ENCODE results near the gene TMPRSS6. TPM values are rescaled to one million over a fixed set of nuclear protein-coding genes. Genes with fewer than 3 reads are reported as not detected.

TMPRSS6 gene
- total and polyA plus RNA-seq, 2 of the 13 experiments (the other 11 are each of a cell fraction or from before 2014, with no cell fraction given): 4.2 to 4.8 TPM

DNA sequence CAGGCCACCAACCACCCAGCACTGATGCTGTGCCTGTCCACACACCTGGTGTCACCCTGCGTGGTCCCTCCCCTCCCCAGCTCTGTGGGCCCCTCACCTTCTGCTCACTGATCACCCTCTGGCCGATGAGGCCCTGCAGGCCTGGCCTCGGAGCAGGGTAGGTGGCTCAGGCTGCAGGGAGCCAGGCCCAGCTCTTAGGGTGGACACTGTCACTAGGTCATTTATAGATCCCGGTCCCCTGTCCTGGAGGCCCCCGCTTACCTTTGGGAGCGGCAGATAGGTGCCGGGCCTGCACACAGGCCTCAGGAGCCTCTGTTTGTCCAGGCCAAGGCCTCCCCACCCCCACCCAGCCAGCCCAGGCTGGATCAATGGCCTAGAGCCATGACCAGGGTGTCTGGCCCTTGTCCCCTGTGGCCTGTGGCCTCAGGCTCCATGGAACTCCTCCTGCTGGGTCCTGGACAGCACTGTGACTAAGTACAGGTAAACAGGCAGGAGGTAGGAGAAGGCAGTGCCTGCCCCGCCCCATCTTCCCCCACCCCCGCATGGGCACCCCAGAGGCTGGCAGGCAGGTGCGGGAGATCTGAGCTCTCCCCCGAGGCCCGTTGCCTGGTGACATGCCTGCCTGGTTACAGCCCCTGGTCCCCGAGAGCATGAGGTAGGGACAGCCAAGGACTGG is at the start of gene TMPRSS6 (continued):
- TF ChIP-seq NFAT5 (CRISPR knock-in tag; IDR thresholded peaks at IDR 0.05) (0 out of 2 replicates have a peak, but pooled peaks have one; percentile 13), ZNF30 (CRISPR knock-in tag; IDR thresholded peaks at IDR 0.05) (no peak), SP2 (CRISPR knock-in tag; IDR thresholded peaks at IDR 0.05) (no peak), AKAP8 (CRISPR knock-in tag; IDR thresholded peaks at IDR 0.05) (no peak; the same call in 1 of the 2 replicates), RBM39 (IDR thresholded peaks at IDR 0.05; ENCODE audit: low read depth, low read length, poor library complexity, severe bottlenecking) (no peak), AHR (CRISPR knock-in tag; IDR thresholded peaks at IDR 0.05) (no peak), SKI (IDR thresholded peaks at IDR 0.05; ENCODE audit: partially characterized antibody) (peak; percentile 85), MLLT10 (CRISPR knock-in tag; IDR thresholded peaks at IDR 0.05) (no peak), SNRNP70 (IDR thresholded peaks at IDR 0.05; ENCODE audit: low read depth, low read length) (no peak), NR0B2 (CRISPR knock-in tag; IDR thresholded peaks at IDR 0.05) (no peak; the same call in 1 of the 2 replicates), ZKSCAN8 (CRISPR knock-in tag; IDR thresholded peaks at IDR 0.05; ENCODE audit: borderline replicate concordance) (0 out of 2 replicates have a peak, but pooled peaks have one; percentile 43), ZBTB37 (CRISPR knock-in tag; IDR thresholded peaks at IDR 0.05) (peak; percentile 83; the same call in 1 of the 2 replicates), ZNF883 (CRISPR knock-in tag; IDR thresholded peaks at IDR 0.05; ENCODE audit: not compliant biosample characterization) (peak; percentile 42), ISL2 (CRISPR knock-in tag; IDR thresholded peaks at IDR 0.05) (no peak), ZNF749 (CRISPR knock-in tag; IDR thresholded peaks at IDR 0.05; ENCODE audit: borderline replicate concordance) (no peak)
- TF ChIP-seq, protein P1, sequence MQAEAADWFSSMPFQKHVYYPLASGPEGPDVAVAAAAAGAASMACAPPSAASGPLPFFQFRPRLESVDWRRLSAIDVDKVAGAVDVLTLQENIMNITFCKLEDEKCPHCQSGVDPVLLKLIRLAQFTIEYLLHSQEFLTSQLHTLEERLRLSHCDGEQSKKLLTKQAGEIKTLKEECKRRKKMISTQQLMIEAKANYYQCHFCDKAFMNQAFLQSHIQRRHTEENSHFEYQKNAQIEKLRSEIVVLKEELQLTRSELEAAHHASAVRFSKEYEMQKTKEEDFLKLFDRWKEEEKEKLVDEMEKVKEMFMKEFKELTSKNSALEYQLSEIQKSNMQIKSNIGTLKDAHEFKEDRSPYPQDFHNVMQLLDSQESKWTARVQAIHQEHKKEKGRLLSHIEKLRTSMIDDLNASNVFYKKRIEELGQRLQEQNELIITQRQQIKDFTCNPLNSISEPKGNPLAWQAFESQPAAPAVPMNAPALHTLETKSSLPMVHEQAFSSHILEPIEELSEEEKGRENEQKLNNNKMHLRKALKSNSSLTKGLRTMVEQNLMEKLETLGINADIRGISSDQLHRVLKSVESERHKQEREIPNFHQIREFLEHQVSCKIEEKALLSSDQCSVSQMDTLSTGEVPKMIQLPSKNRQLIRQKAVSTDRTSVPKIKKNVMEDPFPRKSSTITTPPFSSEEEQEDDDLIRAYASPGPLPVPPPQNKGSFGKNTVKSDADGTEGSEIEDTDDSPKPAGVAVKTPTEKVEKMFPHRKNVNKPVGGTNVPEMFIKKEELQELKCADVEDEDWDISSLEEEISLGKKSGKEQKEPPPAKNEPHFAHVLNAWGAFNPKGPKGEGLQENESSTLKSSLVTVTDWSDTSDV (CRISPR knock-in tag; IDR thresholded peaks at IDR 0.05): no peak
- TF ChIP-seq, protein P2, sequence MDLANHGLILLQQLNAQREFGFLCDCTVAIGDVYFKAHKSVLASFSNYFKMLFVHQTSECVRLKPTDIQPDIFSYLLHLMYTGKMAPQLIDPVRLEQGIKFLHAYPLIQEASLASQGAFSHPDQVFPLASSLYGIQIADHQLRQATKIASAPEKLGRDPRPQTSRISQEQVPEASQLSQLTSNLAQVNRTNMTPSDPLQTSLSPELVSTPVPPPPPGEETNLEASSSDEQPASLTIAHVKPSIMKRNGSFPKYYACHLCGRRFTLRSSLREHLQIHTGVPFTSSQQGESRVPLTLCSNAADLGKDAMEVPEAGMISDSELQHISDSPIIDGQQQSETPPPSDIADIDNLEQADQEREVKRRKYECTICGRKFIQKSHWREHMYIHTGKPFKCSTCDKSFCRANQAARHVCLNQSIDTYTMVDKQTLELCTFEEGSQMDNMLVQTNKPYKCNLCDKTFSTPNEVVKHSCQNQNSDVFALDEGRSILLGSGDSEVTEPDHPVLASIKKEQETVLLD (CRISPR knock-in tag; IDR thresholded peaks at IDR 0.05; ENCODE audit: low read depth): no peak
